T-helper 1 cell (primary cell): Measurements from ENCODE around the gene HSD17B14.
"Not testable (repeated sequence)": the region's sequence is repeated elsewhere in the genome, so short reads cannot be mapped to it uniquely, and the experiment has no call there.

Source experiments
- DNase-seq, 5 donors: peaks; one replicate each; pipeline ENCODE4 v3.0.0-alpha.2; 2012 to 2020

Gene HSD17B14

GRCh38 chr19:48867123-48867745, 30.9 kb upstream of the HSD17B14 start:
- DNase-seq = no peak

GRCh38 chr19:48866692-48867091, 30.4 kb upstream of the HSD17B14 start:
- no peak for DNase-seq

- no peak for DNase-seq
These were observed 26.5 kb upstream of the HSD17B14 start for GRCh38 chr19:48862827-48863226.

GRCh38 chr19:48861313-48861712, 25.0 kb upstream of the HSD17B14 start:
- DNase-seq = no peak

- DNase-seq = no peak
These were observed 23.7 kb upstream of the HSD17B14 start for GRCh38 chr19:48859711-48860572.

GRCh38 chr19:48858984-48859710, 22.9 kb upstream of the HSD17B14 start:
- DNase-seq = peak; percentile 60 to 80 (median 69)

- DNase-seq = no peak
These were observed 20.6 kb upstream of the HSD17B14 start for GRCh38 chr19:48856921-48857320.

GRCh38 chr19:48854103-48854502, 17.8 kb upstream of the HSD17B14 start:
- no peak for DNase-seq

GRCh38 chr19:48853483-48853882, 17.2 kb upstream of the HSD17B14 start:
- DNase-seq = no peak

GRCh38 chr19:48852292-48852691, 16.0 kb upstream of the HSD17B14 start:
- DNase-seq = no peak

GRCh38 chr19:48846659-48847058, 10.4 kb upstream of the HSD17B14 start:
- DNase-seq = not testable (repeated sequence)

- no peak for DNase-seq
These were observed 9.1 kb upstream of the HSD17B14 start for GRCh38 chr19:48845384-48845783.

- DNase-seq = peak in 1 of 5 donors; percentile 14
These were observed 8.2 kb upstream of the HSD17B14 start for GRCh38 chr19:48844472-48844871.

GRCh38 chr19:48842789-48843162, 6.5 kb upstream of the HSD17B14 start:
- DNase-seq = peak in 4 of 5 donors; percentile 22 to 56 (median 40)

- DNase-seq = no peak
These were observed 5.3 kb upstream of the HSD17B14 start for GRCh38 chr19:48841571-48841970.

- DNase-seq = no peak
These were observed 4.8 kb upstream of the HSD17B14 start for GRCh38 chr19:48841047-48841446.

GRCh38 chr19:48837687-48838086, 1.4 kb upstream of the HSD17B14 start:
- DNase-seq = no peak

GRCh38 chr19:48837051-48837524, 797 bp upstream of the HSD17B14 start:
- DNase-seq = peak; percentile 53 to 80 (median 68)

GRCh38 chr19:48835734-48836088, 580 bp downstream of the HSD17B14 start:
- peak; percentile 73 to 93 (median 90) for DNase-seq

- no peak for DNase-seq
These were observed 2.3 kb downstream of the HSD17B14 start for GRCh38 chr19:48833977-48834376.

- no peak for DNase-seq
These were observed 3.2 kb downstream of the HSD17B14 start for GRCh38 chr19:48833049-48833448.

- DNase-seq = no peak
These were observed 5.3 kb downstream of the HSD17B14 start for GRCh38 chr19:48830965-48831364.

- DNase-seq = no peak
These were observed 6.2 kb downstream of the HSD17B14 start for GRCh38 chr19:48830088-48830487.
